Inflammatory macrophage (primary cell): ENCODE data around the gene EEF1G.
"Not testable (repeated sequence)": the region's sequence is repeated elsewhere in the genome, so short reads cannot be mapped to it uniquely, and the experiment has no call there.

Experiments used
- DNase-seq, 2 donors: peaks; one replicate each; pipeline ENCODE4 v3.0.0-alpha.2; 2020 to 2022
- total RNA-seq, 18 experiments: gene quantifications; one replicate each; lab custom pipeline; 2026; ENCODE audit warnings: mixed read lengths in 6 of 18, inconsistent platforms in 2 of 18; lab: John Stamatoyannopoulos, UW

The EEF1G gene, protein sequence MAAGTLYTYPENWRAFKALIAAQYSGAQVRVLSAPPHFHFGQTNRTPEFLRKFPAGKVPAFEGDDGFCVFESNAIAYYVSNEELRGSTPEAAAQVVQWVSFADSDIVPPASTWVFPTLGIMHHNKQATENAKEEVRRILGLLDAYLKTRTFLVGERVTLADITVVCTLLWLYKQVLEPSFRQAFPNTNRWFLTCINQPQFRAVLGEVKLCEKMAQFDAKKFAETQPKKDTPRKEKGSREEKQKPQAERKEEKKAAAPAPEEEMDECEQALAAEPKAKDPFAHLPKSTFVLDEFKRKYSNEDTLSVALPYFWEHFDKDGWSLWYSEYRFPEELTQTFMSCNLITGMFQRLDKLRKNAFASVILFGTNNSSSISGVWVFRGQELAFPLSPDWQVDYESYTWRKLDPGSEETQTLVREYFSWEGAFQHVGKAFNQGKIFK
- total RNA-seq: 0 to 0.04 (median 0) reads per million in 18 experiments

- peak; percentile 100 for DNase-seq
Observed at GRCh38 chr11:62573592-62574362, at the start of gene EEF1G. TSS of gene EEF1G (minus strand) at chr11:62573891. CDS start at chr11:62573842, 49 bp downstream.

DNA sequence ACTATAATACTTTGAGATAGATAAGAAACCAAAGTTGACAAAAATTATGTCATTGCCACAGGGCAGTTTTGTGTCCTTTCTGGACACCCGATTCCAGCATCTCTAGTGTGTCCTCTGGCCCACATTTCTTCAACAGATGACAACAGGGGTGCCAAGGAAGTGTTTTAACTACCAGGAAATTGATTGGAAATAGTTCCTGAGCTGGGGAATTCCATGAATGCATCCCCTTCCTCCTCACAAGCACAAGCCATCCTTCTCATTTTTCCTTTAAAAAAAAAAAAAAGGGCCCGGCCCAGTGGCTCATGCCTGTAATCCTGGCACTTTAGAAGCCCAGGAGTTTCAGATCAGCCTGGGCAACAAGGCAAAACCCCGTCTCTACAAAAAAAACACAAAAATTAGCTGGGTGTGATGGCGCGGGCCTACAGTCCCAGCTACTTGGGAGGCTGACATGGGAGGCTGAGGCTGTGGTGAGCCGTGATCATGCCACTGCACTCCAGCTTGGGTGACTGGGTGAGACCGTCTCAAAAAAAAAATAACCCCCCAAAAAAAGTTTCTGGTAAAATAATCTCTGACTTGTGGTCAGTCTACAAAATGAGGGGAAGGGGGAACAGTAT lies 48.9 kb upstream of the EEF1G start:
- no peak for DNase-seq

- peak; percentile 99 for DNase-seq
Observed at GRCh38 chr11:62621567-62622470, 48.1 kb upstream of the EEF1G start, which contains the start of gene B3GAT3. TSS of gene B3GAT3 (minus strand) at chr11:62621986. CDS start at chr11:62621947, 39 bp downstream.

- peak in 1 of 2 donors; percentile 12 for DNase-seq
Observed at GRCh38 chr11:62621027-62621566, 47.4 kb upstream of the EEF1G start.

DNA sequence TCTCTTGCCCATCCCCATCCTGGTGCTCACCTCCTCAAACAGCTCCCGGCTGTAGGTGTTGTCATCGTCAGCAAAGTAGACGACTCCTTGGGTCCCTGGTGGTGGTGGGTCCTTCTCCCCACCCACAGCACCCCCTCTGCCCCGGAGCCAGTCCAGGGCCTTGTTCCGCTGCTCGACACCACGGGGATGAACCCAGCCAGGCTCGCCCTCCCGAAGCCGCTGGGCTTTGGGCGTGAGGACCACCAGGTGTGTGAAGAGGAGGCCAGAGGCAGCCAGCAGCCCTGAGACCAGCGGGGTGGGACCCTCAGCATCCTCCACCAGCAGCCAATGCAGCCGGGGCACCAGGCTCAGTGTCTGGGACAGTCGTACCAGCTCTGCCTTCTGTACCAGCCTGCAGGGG lies 43.3 kb upstream of the EEF1G start:
- not testable (repeated sequence) for DNase-seq

DNA sequence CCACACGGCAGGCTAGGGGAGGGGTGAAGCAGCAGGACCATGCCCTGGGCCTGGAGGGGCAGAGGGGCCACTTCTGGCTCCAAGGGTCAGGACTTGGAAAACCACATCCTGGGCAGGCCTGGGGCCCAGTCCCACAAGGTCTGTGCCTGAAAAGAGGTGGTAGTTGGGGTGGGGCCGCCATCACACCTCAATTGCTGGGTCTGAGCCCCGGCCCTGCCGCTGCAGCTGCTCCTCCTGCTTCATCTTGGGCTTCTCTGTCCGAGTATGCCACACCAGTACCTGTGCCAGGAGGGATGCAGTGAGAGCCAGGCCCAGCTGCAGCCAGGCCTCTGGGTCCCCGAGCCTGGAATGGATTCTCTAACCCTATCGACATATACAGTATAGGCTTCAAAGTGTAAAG lies 41.8 kb upstream of the EEF1G start:
- DNase-seq: no peak

GRCh38 chr11:62614275-62614674 lies 40.6 kb upstream of the EEF1G start:
- no peak for DNase-seq

- DNase-seq: no peak
Observed at GRCh38 chr11:62613291-62613778, 39.6 kb upstream of the EEF1G start.

DNA sequence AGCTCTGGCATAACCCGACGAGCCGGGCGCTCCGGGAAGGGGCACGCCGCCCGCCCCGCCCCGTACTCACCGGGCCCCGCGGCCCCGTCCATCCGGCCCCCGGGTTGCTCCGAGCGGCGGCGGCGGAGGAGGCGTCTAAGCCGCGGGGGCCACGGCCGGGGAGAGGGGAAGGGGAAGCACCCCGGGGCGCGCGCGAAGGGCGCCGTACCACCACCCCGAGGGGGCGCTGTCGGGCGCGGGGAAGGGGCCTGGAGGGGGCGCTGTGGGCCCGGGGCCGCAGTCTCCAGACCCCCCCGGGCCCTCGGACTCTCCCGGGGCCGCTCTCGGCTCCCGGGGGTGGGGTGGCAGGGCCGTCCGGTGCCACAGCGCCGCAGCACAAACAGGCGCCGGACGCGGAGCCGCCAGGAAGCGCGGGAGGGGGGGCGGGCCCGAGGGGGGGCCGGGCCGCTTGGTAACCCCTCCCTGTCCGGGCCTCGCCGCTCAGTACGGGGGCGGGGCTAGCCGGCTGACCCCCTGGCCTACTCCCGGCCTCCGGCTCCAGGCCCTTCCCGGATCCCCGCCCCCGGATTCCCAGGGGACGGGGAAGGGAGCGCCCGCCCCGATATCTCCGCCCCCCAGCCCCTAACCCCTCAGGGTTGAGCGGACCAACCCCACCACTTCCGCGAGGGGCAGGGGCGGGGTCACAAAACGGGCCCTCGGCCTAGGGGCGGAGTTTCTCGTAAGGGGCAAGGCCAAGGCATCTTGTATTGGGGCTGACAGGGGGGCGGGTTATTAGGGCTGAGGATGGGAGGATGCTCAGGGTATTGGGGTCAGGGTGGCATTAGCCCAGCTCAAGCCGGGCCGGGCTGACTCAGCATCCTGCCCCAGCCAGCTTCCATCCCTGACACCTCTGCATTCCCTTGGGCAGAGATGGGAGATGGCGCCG lies 38.9 kb upstream of the EEF1G start, which contains the start of the genes EML3 and ROM1:
TSS of gene EML3 (minus strand) at position 410 of the 925 bp plus-strand sequence. CDS start at position 92, 318 bp downstream.
TSS of gene ROM1 (plus strand) at position 892 of the 925 bp plus-strand sequence. CDS start at position 917, 25 bp downstream.
- peak; percentile 74 to 76 for DNase-seq

DNA sequence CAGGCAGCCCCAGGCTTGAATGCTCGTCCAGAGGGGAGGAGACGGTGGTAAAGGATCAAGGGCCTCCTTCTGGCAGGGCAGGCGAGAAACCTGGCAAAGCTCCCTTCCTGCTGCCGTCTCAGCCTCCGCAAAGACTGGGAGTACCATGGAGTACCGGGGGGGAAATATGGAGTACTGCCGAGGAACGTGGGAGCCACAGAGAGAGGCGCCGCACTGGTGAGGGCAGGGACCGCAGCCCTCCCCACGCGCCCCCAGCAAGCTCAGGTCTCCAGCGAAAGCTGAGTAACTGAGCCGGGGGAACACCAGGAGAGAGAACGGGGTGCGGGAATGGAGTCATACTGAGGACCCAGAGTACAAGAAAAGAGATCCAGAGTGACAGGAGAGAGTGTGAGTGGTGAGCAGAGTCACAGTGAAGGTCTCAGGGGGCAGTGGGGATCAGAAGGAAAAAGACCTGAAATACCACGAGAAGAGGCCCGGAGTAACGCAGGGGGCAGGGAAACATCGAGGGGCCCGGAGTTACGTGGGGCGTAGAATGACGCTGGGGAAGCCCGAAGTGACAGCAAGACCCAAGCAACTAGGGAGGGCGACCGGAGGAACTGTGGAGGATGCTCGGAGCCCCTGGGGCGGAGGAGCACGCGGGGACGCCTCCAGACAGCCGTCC lies 38.1 kb upstream of the EEF1G start:
- DNase-seq: peak; percentile 18 to 25

- DNase-seq: no peak
Observed at GRCh38 chr11:62610814-62611704, 37.4 kb upstream of the EEF1G start.

GRCh38 chr11:62610403-62610802 lies 36.7 kb upstream of the EEF1G start:
- DNase-seq: no peak

GRCh38 chr11:62608776-62609175 lies 35.1 kb upstream of the EEF1G start:
- no peak for DNase-seq

- DNase-seq: peak; percentile 48 to 64
Observed at GRCh38 chr11:62607714-62608113, 34.0 kb upstream of the EEF1G start.

DNA sequence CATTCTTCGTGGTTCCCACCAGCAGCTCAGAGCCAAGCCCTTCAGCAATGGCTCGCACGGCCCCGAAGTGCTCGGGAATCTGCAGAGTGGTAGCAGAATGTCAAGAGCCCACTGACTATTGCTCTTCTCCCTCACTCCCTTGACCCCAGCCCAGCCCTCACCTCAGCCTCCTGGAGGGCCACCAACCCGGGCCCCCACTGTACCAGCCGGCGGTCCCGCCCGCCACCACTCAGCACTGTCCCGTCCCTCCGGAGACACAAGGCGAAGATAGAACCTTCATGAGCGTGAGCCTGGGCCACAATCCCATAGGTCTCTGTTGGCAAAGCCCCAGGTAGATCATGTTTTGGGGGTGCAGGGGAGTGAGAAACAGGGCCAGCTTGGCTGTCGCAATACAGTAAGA lies 32.2 kb upstream of the EEF1G start:
- DNase-seq: no peak

DNA sequence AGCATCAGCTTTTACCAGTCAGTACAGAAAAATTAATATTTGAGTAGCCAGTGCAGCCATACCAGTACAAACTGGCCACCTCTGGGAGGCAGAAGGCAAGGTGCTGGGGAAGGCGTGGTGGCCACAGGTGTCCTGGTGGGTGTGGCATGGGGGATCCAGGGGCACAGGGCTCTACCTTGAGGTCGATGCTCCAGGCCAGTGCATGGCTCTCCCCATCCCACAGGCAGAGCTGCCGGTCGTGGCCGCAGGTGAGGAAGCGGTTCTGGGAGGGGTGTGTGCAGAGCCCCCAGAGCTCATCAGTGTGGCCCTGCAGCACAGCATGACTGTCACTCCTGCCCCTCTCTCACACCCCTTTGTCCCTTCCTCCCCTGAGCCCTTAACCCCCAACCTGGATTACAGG lies 31.8 kb upstream of the EEF1G start:
- DNase-seq: no peak

DNA sequence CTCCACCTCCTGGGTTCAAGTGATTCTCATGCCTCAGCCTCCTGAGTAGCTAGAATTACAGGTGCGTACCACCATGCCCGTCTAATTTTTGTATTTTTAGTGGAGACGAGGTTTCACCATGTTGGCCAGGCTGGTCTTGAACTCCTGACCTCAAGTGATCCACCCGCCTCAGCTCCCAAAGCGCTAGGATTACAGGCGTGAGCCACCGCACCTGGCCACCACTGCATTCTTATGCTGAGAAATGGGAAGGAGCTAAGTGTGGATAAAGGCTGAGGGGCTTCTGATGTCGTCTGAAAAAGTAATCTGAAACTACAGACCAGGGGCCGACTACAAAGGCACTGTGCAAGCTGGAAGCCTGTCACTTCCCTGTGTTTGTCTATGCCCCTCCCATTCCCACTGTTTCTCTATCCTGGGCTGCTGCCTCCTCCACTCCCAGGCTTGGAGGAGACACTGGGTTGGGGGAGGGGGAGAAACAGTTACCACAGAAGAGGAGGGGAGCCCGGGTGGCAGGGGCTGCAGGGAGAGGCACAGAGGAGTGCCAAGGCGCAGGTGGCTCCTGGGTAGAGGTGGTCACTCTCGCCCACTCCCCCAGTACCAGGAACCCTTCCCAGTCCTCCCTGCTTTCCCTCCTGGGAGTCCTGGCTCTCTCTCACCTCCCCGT lies 30.9 kb upstream of the EEF1G start:
- DNase-seq: no peak

DNA sequence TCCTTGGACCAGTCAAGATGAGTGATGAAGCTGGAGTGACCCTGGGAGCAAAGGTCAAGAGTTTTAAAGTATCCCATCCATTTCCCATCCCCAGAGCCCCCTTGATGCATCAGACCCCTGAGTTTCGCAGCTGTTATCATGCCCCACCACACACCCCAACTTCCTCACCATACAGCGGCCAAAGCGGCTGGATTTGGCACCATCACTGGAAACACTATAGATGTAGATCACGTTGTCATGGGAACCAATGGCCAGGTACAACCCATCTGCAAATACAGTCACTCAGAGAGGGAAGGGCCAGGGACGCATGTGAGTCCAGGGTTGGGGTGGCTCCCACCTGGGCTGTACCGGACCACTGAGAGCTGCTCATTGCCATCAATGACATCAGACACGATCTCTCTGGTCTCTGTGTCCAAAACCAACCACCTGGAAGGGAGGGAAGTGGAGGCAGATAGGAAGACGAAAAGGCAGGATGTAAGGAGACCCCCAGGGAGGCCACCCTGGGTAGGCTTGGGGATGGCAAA lies 30.1 kb upstream of the EEF1G start:
- DNase-seq: no peak
